Measurements from ENCODE around the gene SCMH1.

GRCh38 chr1:41230656-41231055 lies 11.4 kb downstream of the SCMH1 start:
- no peak for TF ChIP-seq POLR2A (IDR thresholded peaks at IDR 0.05)
- TF ChIP-seq CTCF (IDR thresholded peaks at IDR 0.05), result no peak
